Activated CD8-positive, alpha-beta T cell treated with anti-CD3 and anti-CD28 coated beads for 36 hours (primary cell): ENCODE measurements around the gene HDAC10. TPM values are rescaled to one million over a fixed set of nuclear protein-coding genes. Genes with fewer than 3 reads are reported as not detected.
A peak's percentile ranks its signal among the peaks of the same experiment; 100 is the strongest.

Source experiments
- ATAC-seq: fragments of 200-7000 bp; cut with Tn5 transposase; one replicate; pipeline ENCODE4 v1.10.0; 2021; ENCODE audit warnings: mild to moderate bottlenecking, moderate library complexity
- CTCF ChIA-PET: fragments of 350-600 bp; sonication (Branson Sonifier 250); formaldehyde crosslinking; loops from one replicate; lab custom pipeline; 2021; ENCODE audit warnings: antibody characterized with exemption; lab: Charles Lee
- POLR2A ChIA-PET: fragments of 350-600 bp; sonication (Branson Sonifier 250); formaldehyde crosslinking; loops from one replicate; lab custom pipeline; 2021; ENCODE audit warnings: antibody characterized with exemption; lab: Charles Lee
- DNase-seq: peaks from one replicate; pipeline ENCODE4 v3.0.0-alpha.2; 2020
- H3K27ac Mint-ChIP-seq: one replicate; pipeline ENCODE4 v1.8.0; 2021; ENCODE audit warnings: mild to moderate bottlenecking, mixed read lengths
- H3K27me3 Mint-ChIP-seq: one replicate; pipeline ENCODE4 v1.8.0; 2021; ENCODE audit warnings: mixed read lengths
- H3K36me3 Mint-ChIP-seq: one replicate; pipeline ENCODE4 v1.8.0; 2021; ENCODE audit warnings: low read depth, mixed read lengths
- H3K4me1 Mint-ChIP-seq: one replicate; pipeline ENCODE4 v1.8.0; 2021; ENCODE audit warnings: low read depth, mixed read lengths
- H3K4me3 Mint-ChIP-seq: one replicate; pipeline ENCODE4 v1.8.0; 2021; ENCODE audit warnings: mild to moderate bottlenecking, moderate library complexity, mixed read lengths
- H3K9me3 Mint-ChIP-seq: one replicate; pipeline ENCODE4 v1.8.0; 2021; ENCODE audit warnings: mixed read lengths
- CTCF ChIP-seq: fragments of 200-600 bp; IDR thresholded peaks from one replicate; pipeline ENCODE4 v1.8.0; 2022; ENCODE audit warnings: antibody characterized with exemption, mild to moderate bottlenecking
- intact Hi-C: fragments of 100-400 bp; cut with micrococcal nuclease; formaldehyde crosslinking; loops from one replicate; pipeline ENCODE4 v1.10.0; 2022
- total RNA-seq, 2 experiments: library from RNA; stranded (reverse); gene quantifications; one replicate each; pipeline ENCODE4 v1.2.3, GENCODE V29; 2021

Gene HDAC10
- total RNA-seq, 2 experiments from 2014 or later: 43.0 to 44.3 TPM

DNA sequence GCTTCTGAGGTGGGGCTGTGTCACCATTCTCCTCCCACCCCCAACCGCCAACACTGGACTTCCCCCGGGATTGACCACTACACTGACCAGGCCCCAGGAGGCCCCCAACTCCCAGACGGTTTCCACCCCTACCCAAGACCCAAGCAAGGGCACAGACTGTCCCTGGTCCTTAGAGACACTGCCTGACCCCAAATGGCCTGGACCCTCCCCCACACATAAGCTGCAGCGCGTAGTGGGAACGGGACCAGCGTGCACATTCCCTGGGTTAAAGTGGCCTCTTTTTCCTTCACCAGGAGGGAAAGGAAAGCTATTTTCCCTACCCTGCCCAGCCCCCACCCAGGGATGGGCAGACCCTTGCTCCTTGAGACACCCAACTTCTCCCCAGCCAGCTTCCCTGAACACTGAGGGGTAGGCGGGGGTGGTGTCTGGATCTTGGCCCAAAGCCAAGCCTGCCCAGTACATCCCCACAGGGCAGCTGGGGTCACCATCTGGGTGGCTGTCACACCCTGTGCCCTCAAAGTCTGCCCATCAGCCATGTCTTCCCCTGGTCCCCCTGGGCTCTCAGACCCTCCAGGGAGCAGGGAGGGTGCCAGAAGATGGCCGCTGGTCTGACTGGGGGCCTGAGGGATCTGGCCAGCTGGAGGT, 12.0 kb upstream of the HDAC10 start:
- Mint-ChIP-seq H3K4me1 (peaks cover 6% of the 10 kb centered on the region), H3K4me3 (no peak overlapping the region), H3K36me3 (no peaks in the 10 kb centered on the region), H3K27me3 (peaks cover 20% of the 10 kb centered on the region), H3K9me3 (no peaks in the 10 kb centered on the region), H3K27ac (no peak overlapping the region)
- intact Hi-C loops: no loop called here
- DNase-seq (no peak), ATAC-seq (no peak)
- CTCF ChIA-PET: interaction anchor here (1.1 to 1.8 kb wide), 4 partner anchors 10 to 22 kb away, joined by 3 to 7 read pairs (median 4); partner anchors contain the start of gene HDAC10
- POLR2A ChIA-PET: interaction anchor here (0.9 to 1.9 kb wide), 3 partner anchors 18 to 64 kb away, joined by 3 to 6 read pairs (median 4); partner anchors contain the start of gene DENND6B
- no peak for TF ChIP-seq CTCF

GRCh38 chr22:50262460-50262911, 11.4 kb upstream of the HDAC10 start:
- no peak overlapping the region for H3K27ac Mint-ChIP-seq
- peaks cover 20% of the 10 kb centered on the region for H3K27me3 Mint-ChIP-seq
- H3K4me1 Mint-ChIP-seq: peaks cover 6% of the 10 kb centered on the region
- ATAC-seq (peak; percentile 38), DNase-seq (peak; percentile 57)
- intact Hi-C loops: no loop called here
- ChIA-PET CTCF (interaction anchor here (1.1 to 1.8 kb wide), 4 partner anchors 10 to 22 kb away, joined by 3 to 7 read pairs (median 4); partner anchors contain the start of gene HDAC10), POLR2A (interaction anchor here (0.9 to 1.9 kb wide), 2 partner anchors 17 to 18 kb away, joined by 3 to 6 read pairs; no protein-coding TSS in a partner anchor)
- H3K36me3 Mint-ChIP-seq: no peaks in the 10 kb centered on the region
- no peaks in the 10 kb centered on the region for H3K9me3 Mint-ChIP-seq
- TF ChIP-seq CTCF: no peak
- peak overlapping the region; percentile 61 for H3K4me3 Mint-ChIP-seq

DNA sequence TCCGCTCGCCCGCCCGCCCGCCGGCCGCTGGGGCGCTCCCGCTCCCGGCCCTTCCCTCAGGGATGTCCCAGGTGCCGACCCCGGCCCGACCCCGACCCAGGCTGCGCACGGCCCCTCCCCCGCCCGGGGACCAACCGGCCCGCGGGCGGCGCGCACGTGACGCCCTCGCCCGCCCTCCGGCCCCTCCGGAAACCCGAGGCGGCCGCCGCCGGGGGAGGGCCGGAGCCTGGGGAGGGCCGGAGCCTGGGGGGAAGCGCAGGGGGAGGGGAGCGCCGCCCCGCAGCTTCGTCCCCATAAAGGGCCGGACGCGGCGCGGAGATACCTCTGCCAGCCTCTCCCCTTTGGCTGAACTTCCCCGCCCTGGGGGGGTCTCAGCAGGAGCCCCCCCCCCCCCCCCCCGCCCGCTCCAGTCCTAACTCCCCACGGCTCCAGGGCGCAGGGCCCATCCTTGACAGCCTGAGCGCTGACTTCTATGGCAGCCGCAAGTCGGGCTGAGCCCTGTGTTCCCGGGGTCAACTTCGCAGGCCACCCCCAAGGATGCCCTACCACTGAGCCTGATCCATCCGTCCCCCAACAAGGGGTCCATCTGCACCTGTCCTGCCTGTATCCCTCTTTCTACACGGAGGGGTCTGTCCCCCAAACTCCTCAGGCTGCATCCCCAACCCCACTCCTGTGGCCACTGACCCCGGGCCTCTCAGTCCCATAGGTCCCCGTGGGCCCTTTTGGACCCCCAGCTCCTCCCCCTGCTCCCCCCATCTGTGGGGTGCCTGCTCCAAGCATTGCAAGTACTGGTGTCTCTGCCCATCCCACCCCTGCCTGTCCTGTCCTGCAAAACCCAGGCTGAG, 10.8 kb upstream of the HDAC10 start, which contains the start of gene MAPK12:
MAPK12 (minus strand) TSS at position 69 of the 845 bp plus-strand sequence. CDS start 174 bp downstream, outside the sequence.
- Mint-ChIP-seq H3K4me1 (peaks cover 6% of the 10 kb centered on the region), H3K9me3 (no peaks in the 10 kb centered on the region), H3K4me3 (peak within 1 kb of the TSS; percentile 61), H3K27ac (no peak within 1 kb of the TSS), H3K27me3 (peaks cover 20% of the 10 kb centered on the region), H3K36me3 (no peaks in the 10 kb centered on the region)
- DNase-seq: no peak
- intact Hi-C loops: no loop called here
- ChIA-PET CTCF (interaction anchor here (0.8 to 1.8 kb wide), 8 partner anchors 9 to 264 kb away, joined by 3 to 7 read pairs (median 4); partner anchors contain the start of genes HDAC10 and SCO2), POLR2A (interaction anchor here (1.9 kb wide), 1 partner anchor 16 kb away, joined by 6 read pairs; no protein-coding TSS in a partner anchor)
- ATAC-seq: no peak
- no peak for TF ChIP-seq CTCF

- Mint-ChIP-seq H3K4me3 (peak overlapping the region; percentile 52), H3K27ac (no peak overlapping the region), H3K36me3 (no peaks in the 10 kb centered on the region), H3K27me3 (peaks cover 20% of the 10 kb centered on the region), H3K9me3 (no peaks in the 10 kb centered on the region), H3K4me1 (peaks cover 6% of the 10 kb centered on the region)
- peak; percentile 57 for DNase-seq
- TF ChIP-seq CTCF: no peak
- intact Hi-C loops: no loop called here
- ChIA-PET CTCF (interaction anchor here (0.8 to 1.5 kb wide), 5 partner anchors 10 to 264 kb away, joined by 3 to 7 read pairs (median 4); partner anchors contain the start of genes HDAC10 and SCO2), POLR2A (no interaction called here)
- peak; percentile 57 for ATAC-seq
Observed at GRCh38 chr22:50260801-50261614, 9.9 kb upstream of the HDAC10 start.
